GM12878 (cell line): ENCODE measurements around the gene LIM2. TPM values are rescaled to one million over a fixed set of nuclear protein-coding genes. Genes with fewer than 3 reads are reported as not detected.

ENCODE experiments used
- ATAC-seq: fragments of 200-7000 bp; cut with Tn5 transposase; 3 replicates; pipeline ENCODE4 v1.9.1; 2020; ENCODE audit warnings: mild to moderate bottlenecking, moderate library complexity
- BruUV-seq: library from RNA; stranded (reverse); fragments of 400-500 nt; replicated peaks from 2 replicates; lab custom pipeline; 2021; lab: Mats Ljungman, UMichigan
- CTCF ChIA-PET: fragments of 300-600 bp; sonication (Branson Sonifier 250); formaldehyde crosslinking; extraction: SDS; loops from one replicate; lab custom pipeline; 2021; ENCODE audit warnings: inconsistent platforms; lab: Yijun Ruan, JAX
- POLR2A ChIA-PET: fragments of 350-600 bp; formaldehyde crosslinking; extraction: SDS; loops from one replicate; lab custom pipeline; 2021; ENCODE audit warnings: inconsistent platforms; lab: Charles Lee
- RAD21 ChIA-PET: fragments of 300-600 bp; sonication (Branson Sonifier 250); formaldehyde crosslinking; loops from one replicate; lab custom pipeline; 2023; ENCODE audit warnings: antibody characterized with exemption; ENCODE audit not compliant: unreplicated experiment; lab: Charles Lee
- SMC1A ChIA-PET: fragments of 300-600 bp; sonication (Branson Sonifier 250); formaldehyde crosslinking; loops from one replicate; lab custom pipeline; 2023; ENCODE audit not compliant: unreplicated experiment, uncharacterized antibody; lab: Charles Lee
- DNase-seq: peaks from one replicate; pipeline ENCODE4 v3.0.0-alpha.2; 2011; ENCODE audit warnings: low read depth, low spot score
- FAIRE-seq: peaks from 3 replicates; lab custom pipeline; 2011; peaks lifted over from hg19 to GRCh38; lab: Jason Lieb, UNC
- H2AFZ ChIP-seq: 2 replicates; pipeline ENCODE4 v1.6.0; 2011; ENCODE audit warnings: low read depth, low read length, control low read depth; ENCODE audit not compliant: control insufficient read depth
- H3K27ac ChIP-seq: 2 replicates; pipeline ENCODE4 v1.5.1; 2011; ENCODE audit warnings: control low read depth; ENCODE audit not compliant: control insufficient read depth, insufficient read depth
- H3K27me3 ChIP-seq, 2 experiments: replicated peaks in 1 of 2; 2 replicates each; pipeline versions ENCODE4 v1.6.0 to v1.6.1; 2011; ENCODE audit warnings: low read length in 1 of 2; ENCODE audit not compliant: control insufficient read depth in 2 of 2, insufficient read depth in 2 of 2
- H3K36me3 ChIP-seq, 2 experiments: 2 replicates each; pipeline ENCODE4 v1.5.1; 2011; ENCODE audit warnings: low read length in 1 of 2; ENCODE audit not compliant: control insufficient read depth in 2 of 2, insufficient read depth in 2 of 2
- H3K4me1 ChIP-seq: 2 replicates; pipeline ENCODE4 v1.6.1; 2011; ENCODE audit warnings: mild to moderate bottlenecking, low read length, moderate library complexity, mixed read lengths; ENCODE audit not compliant: control insufficient read depth, insufficient read depth
- H3K4me2 ChIP-seq: 2 replicates; pipeline ENCODE4 v1.6.0; 2011; ENCODE audit warnings: control low read depth; ENCODE audit not compliant: control insufficient read depth, insufficient read depth
- H3K4me3 ChIP-seq: fragments of 200-600 bp; sonication (generic); 2 replicates; pipeline ENCODE4 v1.5.1; 2016
- H3K79me2 ChIP-seq: 2 replicates; pipeline ENCODE4 v1.6.0; 2011; ENCODE audit warnings: low read length; ENCODE audit not compliant: control insufficient read depth, insufficient read depth
- H3K9ac ChIP-seq: 2 replicates; pipeline ENCODE4 v1.8.0; 2011; ENCODE audit warnings: low read length, control low read depth, mixed read lengths; ENCODE audit not compliant: control insufficient read depth, insufficient read depth
- H3K9me3 ChIP-seq: replicated peaks from 3 replicates; pipeline ENCODE4 v1.5.1; 2011; ENCODE audit warnings: mild to moderate bottlenecking, low read length; ENCODE audit not compliant: control insufficient read depth, insufficient read depth
- H4K20me1 ChIP-seq: 2 replicates; pipeline ENCODE4 v1.6.0; 2011; ENCODE audit not compliant: control insufficient read depth, insufficient read depth
- CHD4 ChIP-seq: fragments of 200-600 bp; sonication (generic); IDR thresholded peaks from 2 replicates; pipeline ENCODE4 v1.6.1; 2016; ENCODE audit warnings: mild to moderate bottlenecking
- EED ChIP-seq: sonication (generic); IDR thresholded peaks from 2 replicates; pipeline ENCODE4 v1.6.1; 2016; ENCODE audit warnings: antibody characterized with exemption, low read depth
- ESRRA ChIP-seq: IDR thresholded peaks from 2 replicates; pipeline ENCODE4 v1.6.1; 2012; ENCODE audit warnings: mild to moderate bottlenecking, low read length, improper control_type of control experiment
- EZH2 ChIP-seq: IDR thresholded peaks from 2 replicates; pipeline ENCODE4 v1.6.1; 2012; ENCODE audit warnings: low read depth, mild to moderate bottlenecking, control low read depth, inconsistent platforms, low read length, borderline replicate concordance; ENCODE audit not compliant: control insufficient read depth
- GABPA ChIP-seq: IDR thresholded peaks from 2 replicates; pipeline ENCODE4 v1.6.1; 2014; ENCODE audit warnings: antibody characterized with exemption, low read depth, mild to moderate bottlenecking, inconsistent platforms
- HDGF ChIP-seq: fragments of 450-650 bp; IDR thresholded peaks from 2 replicates; pipeline ENCODE4 v1.6.1; 2016; ENCODE audit warnings: antibody characterized with exemption
- IKZF1 ChIP-seq: fragments of 450-650 bp; conservative IDR thresholded peaks from 2 replicates; pipeline ENCODE4 v1.6.1; 2017; ENCODE audit warnings: antibody characterized with exemption, mild to moderate bottlenecking
- JUNB ChIP-seq: IDR thresholded peaks from 2 replicates; pipeline ENCODE4 v1.6.1; 2016; ENCODE audit warnings: antibody characterized with exemption, mild to moderate bottlenecking
- MXI1 ChIP-seq: fragments of 150-350 bp; IDR thresholded peaks from 2 replicates; pipeline ENCODE4 v1.6.1; 2011; ENCODE audit warnings: low read depth, mild to moderate bottlenecking, inconsistent platforms, low read length, improper control_type of control experiment
- NFYA ChIP-seq: IDR thresholded peaks from 2 replicates; pipeline ENCODE4 v1.6.1; 2011; ENCODE audit warnings: low read depth, mild to moderate bottlenecking, low read length, improper control_type of control experiment, borderline replicate concordance
- NKRF ChIP-seq: fragments of 450-650 bp; conservative IDR thresholded peaks from 2 replicates; pipeline ENCODE4 v1.6.1; 2017; ENCODE audit warnings: mild to moderate bottlenecking, moderate library complexity
- PML ChIP-seq: IDR thresholded peaks from 2 replicates; pipeline ENCODE4 v1.6.1; 2012; ENCODE audit warnings: low read length, inconsistent platforms
- POLR2A ChIP-seq: IDR thresholded peaks from 2 replicates; pipeline ENCODE4 v1.6.1; 2011; ENCODE audit warnings: low read depth, mild to moderate bottlenecking, low read length
- SIX5 ChIP-seq: IDR thresholded peaks from 2 replicates; pipeline ENCODE4 v1.6.1; 2011; ENCODE audit warnings: mild to moderate bottlenecking, low read depth, low read length, moderate library complexity; ENCODE audit not compliant: severe bottlenecking
- SKIL ChIP-seq: fragments of 450-650 bp; IDR thresholded peaks from 2 replicates; pipeline ENCODE4 v1.6.1; 2017; ENCODE audit warnings: mild to moderate bottlenecking, low read depth, inconsistent platforms; ENCODE audit not compliant: poor library complexity, severe bottlenecking
- SMAD1 ChIP-seq: fragments of 450-650 bp; IDR thresholded peaks from 2 replicates; pipeline ENCODE4 v1.6.1; 2018; ENCODE audit warnings: mild to moderate bottlenecking, low read depth; ENCODE audit not compliant: partially characterized antibody
- STAT3 ChIP-seq: IDR thresholded peaks from 2 replicates; pipeline ENCODE4 v1.6.1; 2011; ENCODE audit warnings: low read depth, low read length, improper control_type of control experiment
- TARDBP ChIP-seq: IDR thresholded peaks from 2 replicates; pipeline ENCODE4 v1.6.1; 2016; ENCODE audit warnings: borderline replicate concordance
- ZSCAN29 ChIP-seq: fragments of 450-650 bp; IDR thresholded peaks from 2 replicates; pipeline ENCODE4 v1.6.1; 2017; ENCODE audit warnings: mild to moderate bottlenecking, moderate library complexity
- WGBS: methylation state at CpG from one replicate; pipeline ENCODE4 v1.1.6; 2016; ENCODE audit warnings: low lambda C conversion rate; ENCODE audit not compliant: insufficient replicate concordance, insufficient coverage; ENCODE audit errors: missing lambda C conversion rate; 5-methylcytosine and 5-hydroxymethylcytosine counted together
- in situ Hi-C: fragments of 300-500 bp; cut with MboI; formaldehyde crosslinking; loops from 9 replicates; pipeline ENCODE4 v1.14.3; 2018; ENCODE audit warnings: mixed read lengths
- intact Hi-C: fragments of 100-400 bp; cut with micrococcal nuclease; formaldehyde crosslinking; loops from one replicate; pipeline ENCODE4 v1.14.2; 2022; ENCODE audit not compliant: unreplicated experiment
- polyA plus RNA-seq, 11 experiments: library from polyadenylated mRNA; depleted of rRNA in 4 of 11; unstranded in 6 of 11; stranded (reverse) in 5 of 11; fragments of >200 nt; fragmentation: Nextera tagmentation in 4 of 11; fragmentation: Illumina TruSeq in 1 of 11; extraction: Ambion mirVana in 4 of 11; extraction: Trizol in 1 of 11; gene quantifications; 1 replicate in 1 of 11; 2 replicates in 10 of 11; pipeline versions ENCODE4 v1.2.1 to v1.2.3, GENCODE V29; 2011 to 2016; ENCODE audit warnings: inconsistent platforms in 2 of 11, missing spikeins in 2 of 11, low read depth in 1 of 11
- total RNA-seq, 4 experiments: library from RNA; depleted of rRNA in 3 of 4; stranded (reverse); fragments of >200 nt in 3 of 4; fragmentation: Illumina TruSeq in 1 of 4; extraction: Trizol in 1 of 4; gene quantifications; 2 replicates each; pipeline versions ENCODE4 v1.2.1 to v1.2.3, GENCODE V29; 2013 to 2021

LIM2 gene
- total and polyA plus RNA-seq, 10 of the 15 experiments (the other 5 are each of a cell fraction or from before 2014, with no cell fraction given): not detected

GRCh38 chr19:51431124-51431523, 43.4 kb upstream of the LIM2 start:
- WGBS: 15% methylated on average over 3 of the region's 3 CpGs
- DNase-seq (no peak), FAIRE-seq (no peak), ATAC-seq (no peak)
- Histone ChIP-seq H3K79me2 (no peaks in the 10 kb centered on the region), H3K4me2 (no peak overlapping the region), H3K4me1 (no peaks in the 10 kb centered on the region), H3K27ac (no peak overlapping the region), H3K9me3 (no peaks in the 10 kb centered on the region), H2AFZ (no peak overlapping the region), H3K36me3 (no peaks in the 10 kb centered on the region), H3K9ac (no peak overlapping the region), H4K20me1 (no peaks in the 10 kb centered on the region), H3K4me3 (no peak overlapping the region), H3K27me3 (peaks cover 0 to 2% of the 10 kb centered on the region in 2 experiments; a peak in 1 of 4 replicates)
- intact Hi-C loops: no loop called here
- CTCF ChIA-PET: no interaction called here
- RAD21 ChIA-PET: no interaction called here
- SMC1A ChIA-PET: no interaction called here
- TF ChIP-seq GABPA: no peak
- no peak for TF ChIP-seq EED
- TF ChIP-seq IKZF1: no peak
- TF ChIP-seq NFYA: no peak
- no peak for TF ChIP-seq JUNB
- TF ChIP-seq ZSCAN29: no peak
- no peak for TF ChIP-seq MXI1
- no peak for TF ChIP-seq ESRRA
- TF ChIP-seq SMAD1: no peak
- TF ChIP-seq NKRF: no peak
- TF ChIP-seq CHD4: no peak
- no peak for TF ChIP-seq SKIL
- no peak for TF ChIP-seq EZH2
- TF ChIP-seq HDGF: no peak
- no peak for TF ChIP-seq TARDBP
- no peak for TF ChIP-seq PML
- no peak for TF ChIP-seq POLR2A
- no peak for TF ChIP-seq SIX5
- no peak for TF ChIP-seq STAT3
- in situ Hi-C loops: no loop called here
- BruUV-seq: no TSS peak
- POLR2A ChIA-PET: no interaction called here
